Measurements from ENCODE around the gene FARP1. TPM values are rescaled to one million over a fixed set of nuclear protein-coding genes. Genes with fewer than 3 reads are reported as not detected.

Gene FARP1
- total RNA-seq, 1 donor from 2014 or later = 128 TPM

- Histone ChIP-seq H3K4me2 (ENCODE audit: low read length) (peak overlapping the region; percentile 61), H3K4me1 (ENCODE audit: insufficient read depth, low read length) (peaks cover 37% of the 10 kb centered on the region), H3K4me3 (ENCODE audit: insufficient read depth, low read depth, low read length) (no peak overlapping the region), H3K79me2 (ENCODE audit: insufficient read depth, low read length) (peaks cover 4% of the 10 kb centered on the region), H2AFZ (ENCODE audit: low read depth, low read length) (no peak overlapping the region), H3K9ac (ENCODE audit: low read length) (peak overlapping the region; percentile 65), H3K27me3 (ENCODE audit: insufficient read depth, low read length) (no peaks in the 10 kb centered on the region), H3K9me3 (ENCODE audit: insufficient read depth, low read depth, low read length) (no peaks in the 10 kb centered on the region), H3K36me3 (ENCODE audit: insufficient read depth, low read length) (peaks cover 20% of the 10 kb centered on the region), H3K27ac (ENCODE audit: low read depth, low read length) (peak overlapping the region; percentile 76), H4K20me1 (ENCODE audit: insufficient read depth, low read length) (peaks cover 45% of the 10 kb centered on the region)
- FAIRE-seq (no peak), DNase-seq (ENCODE audit: low read depth) (peak; percentile 76)
- H3K4me1 Mint-ChIP-seq (ENCODE audit: low read depth, unreplicated experiment) = peaks cover 38% of the 10 kb centered on the region
- H3K27ac Mint-ChIP-seq (ENCODE audit: unreplicated experiment) = peak overlapping the region; percentile 80
- no peak overlapping the region for H3K4me3 Mint-ChIP-seq (ENCODE audit: unreplicated experiment)
- peaks cover 30% of the 10 kb centered on the region for H3K36me3 Mint-ChIP-seq (ENCODE audit: low read depth, unreplicated experiment)
- no peaks in the 10 kb centered on the region for H3K9me3 Mint-ChIP-seq (ENCODE audit: unreplicated experiment)
- TF ChIP-seq EZH2 (IDR thresholded peaks at IDR 0.05; ENCODE audit: insufficient read depth, low read length) (no peak), CTCF (IDR thresholded peaks at IDR 0.05; ENCODE audit: insufficient read depth, low read depth, low read length) (no peak)
- H3K27me3 Mint-ChIP-seq (ENCODE audit: low read depth, unreplicated experiment) = no peaks in the 10 kb centered on the region
These were observed 309.0 kb downstream of the FARP1 start for GRCh38 chr13:98451676-98452470.

- no peak overlapping the region for H3K27ac Mint-ChIP-seq (ENCODE audit: unreplicated experiment)
- H3K79me2 ChIP-seq (ENCODE audit: insufficient read depth, low read length) = peaks cover 4% of the 10 kb centered on the region
- H3K4me1 ChIP-seq (ENCODE audit: insufficient read depth, low read length) = peaks cover 37% of the 10 kb centered on the region
- H2AFZ ChIP-seq (ENCODE audit: low read depth, low read length) = no peak overlapping the region
- H3K4me2 ChIP-seq (ENCODE audit: low read length) = no peak overlapping the region
- FAIRE-seq = no peak
- no peaks in the 10 kb centered on the region for H3K9me3 ChIP-seq (ENCODE audit: insufficient read depth, low read depth, low read length)
- no peak overlapping the region for H3K4me3 Mint-ChIP-seq (ENCODE audit: unreplicated experiment)
- H3K27me3 Mint-ChIP-seq (ENCODE audit: low read depth, unreplicated experiment) = no peaks in the 10 kb centered on the region
- peaks cover 22% of the 10 kb centered on the region for H3K36me3 ChIP-seq (ENCODE audit: insufficient read depth, low read length)
- TF ChIP-seq EZH2 (IDR thresholded peaks at IDR 0.05; ENCODE audit: insufficient read depth, low read length) (no peak), CTCF (IDR thresholded peaks at IDR 0.05; ENCODE audit: insufficient read depth, low read depth, low read length) (no peak)
- H3K9me3 Mint-ChIP-seq (ENCODE audit: unreplicated experiment) = no peaks in the 10 kb centered on the region
- H4K20me1 ChIP-seq (ENCODE audit: insufficient read depth, low read length) = peaks cover 40% of the 10 kb centered on the region
- H3K27me3 ChIP-seq (ENCODE audit: insufficient read depth, low read length) = no peaks in the 10 kb centered on the region
- no peak for DNase-seq (ENCODE audit: low read depth)
- H3K27ac ChIP-seq (ENCODE audit: low read depth, low read length) = peak overlapping the region; percentile 76
- H3K9ac ChIP-seq (ENCODE audit: low read length) = no peak overlapping the region
- H3K4me3 ChIP-seq (ENCODE audit: insufficient read depth, low read depth, low read length) = no peak overlapping the region
- peaks cover 38% of the 10 kb centered on the region for H3K4me1 Mint-ChIP-seq (ENCODE audit: low read depth, unreplicated experiment)
- peaks cover 26% of the 10 kb centered on the region for H3K36me3 Mint-ChIP-seq (ENCODE audit: low read depth, unreplicated experiment)
These were observed 310.3 kb downstream of the FARP1 start for GRCh38 chr13:98452851-98453843.

All from astrocyte (in vitro differentiated cells and primary cell).